Dendritic cell treated with granulocyte-macrophage colony-stimulating factor and Interleukin-4, amounts not matched to agents 40 ng/mL and 50 ng/mL, for 4 days (primary cell): ENCODE data around the gene FGF7.
"Not testable (repeated sequence)": the region's sequence is repeated elsewhere in the genome, so short reads cannot be mapped to it uniquely, and the experiment has no call there.

Experiments used
- H3K27ac Mint-ChIP-seq: one replicate; pipeline ENCODE4 v1.8.0; 2022; ENCODE audit warnings: mild to moderate bottlenecking, mixed read lengths
- H3K27me3 Mint-ChIP-seq: one replicate; pipeline ENCODE4 v1.8.0; 2022; ENCODE audit warnings: mild to moderate bottlenecking, mixed read lengths
- H3K36me3 Mint-ChIP-seq: one replicate; pipeline ENCODE4 v1.8.0; 2022; ENCODE audit warnings: low read depth, mixed read lengths
- H3K4me1 Mint-ChIP-seq: one replicate; pipeline ENCODE4 v1.8.0; 2022; ENCODE audit warnings: low read depth, mixed read lengths
- H3K4me3 Mint-ChIP-seq: one replicate; pipeline ENCODE4 v1.8.0; 2022; ENCODE audit warnings: mild to moderate bottlenecking, moderate library complexity, mixed read lengths
- H3K9me3 Mint-ChIP-seq: one replicate; pipeline ENCODE4 v1.8.0; 2022; ENCODE audit warnings: mixed read lengths
- intact Hi-C: fragments of 100-400 bp; cut with micrococcal nuclease; formaldehyde crosslinking; loops from one replicate; pipeline ENCODE4 v1.15.0; 2022

FGF7 gene

GRCh38 chr15:49423021-49423420 lies at the start of gene FGF7:
Gene FGF7, plus strand, starts transcription at chr15:49423242. Its CDS starts 1,056 bp downstream, at chr15:49424298.
- H3K27ac Mint-ChIP-seq: no peak within 1 kb of the TSS
- intact Hi-C loops: loop anchor here (2.0 to 5.0 kb wide), 3 partner anchors 188 to 561 kb away; partner anchors contain the start of gene SECISBP2L
- no peaks in the 10 kb centered on the region for H3K36me3 Mint-ChIP-seq
- H3K27me3 Mint-ChIP-seq: no peaks in the 10 kb centered on the region
- H3K9me3 Mint-ChIP-seq: peaks cover 8% of the 10 kb centered on the region
- H3K4me1 Mint-ChIP-seq: no peaks in the 10 kb centered on the region
- H3K4me3 Mint-ChIP-seq: no peak within 1 kb of the TSS

GRCh38 chr15:49379996-49380395 lies 43.0 kb upstream of the FGF7 start:
- no peaks in the 10 kb centered on the region for H3K27me3 Mint-ChIP-seq
- no peak overlapping the region for H3K27ac Mint-ChIP-seq
- H3K4me3 Mint-ChIP-seq: no peak overlapping the region
- H3K4me1 Mint-ChIP-seq: no peaks in the 10 kb centered on the region
- no peaks in the 10 kb centered on the region for H3K9me3 Mint-ChIP-seq
- intact Hi-C loops: no loop called here
- no peaks in the 10 kb centered on the region for H3K36me3 Mint-ChIP-seq

GRCh38 chr15:49380912-49381311 lies 42.1 kb upstream of the FGF7 start:
- Mint-ChIP-seq H3K36me3 (no peaks in the 10 kb centered on the region), H3K9me3 (no peaks in the 10 kb centered on the region), H3K27me3 (no peaks in the 10 kb centered on the region), H3K4me1 (no peaks in the 10 kb centered on the region), H3K27ac (no peak overlapping the region), H3K4me3 (no peak overlapping the region)
- intact Hi-C loops: no loop called here

- no peaks in the 10 kb centered on the region for H3K4me1 Mint-ChIP-seq
- intact Hi-C loops: no loop called here
- H3K36me3 Mint-ChIP-seq: no peaks in the 10 kb centered on the region
- H3K4me3 Mint-ChIP-seq: no peak overlapping the region
- H3K27me3 Mint-ChIP-seq: no peaks in the 10 kb centered on the region
- no peaks in the 10 kb centered on the region for H3K9me3 Mint-ChIP-seq
- H3K27ac Mint-ChIP-seq: no peak overlapping the region
These were observed 40.6 kb upstream of the FGF7 start for GRCh38 chr15:49382394-49382793.

- Mint-ChIP-seq H3K4me1 (no peaks in the 10 kb centered on the region), H3K27ac (no peak overlapping the region), H3K9me3 (no peaks in the 10 kb centered on the region), H3K4me3 (no peak overlapping the region), H3K27me3 (no peaks in the 10 kb centered on the region), H3K36me3 (no peaks in the 10 kb centered on the region)
- intact Hi-C loops: no loop called here
These were observed 39.8 kb upstream of the FGF7 start for GRCh38 chr15:49383266-49383665.

GRCh38 chr15:49387471-49387870 lies 35.6 kb upstream of the FGF7 start:
- H3K4me1 Mint-ChIP-seq: no peaks in the 10 kb centered on the region
- intact Hi-C loops: no loop called here
- H3K9me3 Mint-ChIP-seq: no peaks in the 10 kb centered on the region
- H3K27ac Mint-ChIP-seq: no peak overlapping the region
- no peaks in the 10 kb centered on the region for H3K36me3 Mint-ChIP-seq
- H3K27me3 Mint-ChIP-seq: no peaks in the 10 kb centered on the region
- no peak overlapping the region for H3K4me3 Mint-ChIP-seq

- H3K27ac Mint-ChIP-seq, intact Hi-C loops, H3K9me3 Mint-ChIP-seq, H3K4me3 Mint-ChIP-seq, H3K27me3 Mint-ChIP-seq, H3K4me1 Mint-ChIP-seq, H3K36me3 Mint-ChIP-seq: not testable (repeated sequence)
These were observed 20.3 kb upstream of the FGF7 start for GRCh38 chr15:49402515-49403296.

- Mint-ChIP-seq H3K27me3 (no peaks in the 10 kb centered on the region), H3K36me3 (no peaks in the 10 kb centered on the region), H3K4me1 (no peaks in the 10 kb centered on the region), H3K4me3 (no peak overlapping the region), H3K27ac (no peak overlapping the region), H3K9me3 (no peaks in the 10 kb centered on the region)
- intact Hi-C loops: no loop called here
These were observed 16.5 kb upstream of the FGF7 start for GRCh38 chr15:49406352-49407118.

GRCh38 chr15:49410641-49411040 lies 12.4 kb upstream of the FGF7 start:
- intact Hi-C loops: no loop called here
- H3K27ac Mint-ChIP-seq: no peak overlapping the region
- H3K4me3 Mint-ChIP-seq: no peak overlapping the region
- H3K4me1 Mint-ChIP-seq: no peaks in the 10 kb centered on the region
- peaks cover 10% of the 10 kb centered on the region for H3K9me3 Mint-ChIP-seq
- H3K36me3 Mint-ChIP-seq: no peaks in the 10 kb centered on the region
- no peaks in the 10 kb centered on the region for H3K27me3 Mint-ChIP-seq

GRCh38 chr15:49412797-49413196 lies 10.2 kb upstream of the FGF7 start:
- intact Hi-C loops: no loop called here
- no peak overlapping the region for H3K4me3 Mint-ChIP-seq
- no peaks in the 10 kb centered on the region for H3K36me3 Mint-ChIP-seq
- H3K27ac Mint-ChIP-seq: no peak overlapping the region
- peaks cover 10% of the 10 kb centered on the region for H3K9me3 Mint-ChIP-seq
- H3K4me1 Mint-ChIP-seq: no peaks in the 10 kb centered on the region
- no peaks in the 10 kb centered on the region for H3K27me3 Mint-ChIP-seq

GRCh38 chr15:49415149-49415548 lies 7.9 kb upstream of the FGF7 start:
- H3K4me3 Mint-ChIP-seq: no peak overlapping the region
- no peaks in the 10 kb centered on the region for H3K36me3 Mint-ChIP-seq
- intact Hi-C loops: no loop called here
- no peaks in the 10 kb centered on the region for H3K4me1 Mint-ChIP-seq
- H3K27me3 Mint-ChIP-seq: no peaks in the 10 kb centered on the region
- no peak overlapping the region for H3K27ac Mint-ChIP-seq
- peaks cover 10% of the 10 kb centered on the region for H3K9me3 Mint-ChIP-seq

GRCh38 chr15:49415638-49416037 lies 7.4 kb upstream of the FGF7 start:
- Mint-ChIP-seq H3K27ac (no peak overlapping the region), H3K9me3 (peaks cover 10% of the 10 kb centered on the region), H3K36me3 (no peaks in the 10 kb centered on the region), H3K4me3 (no peak overlapping the region), H3K4me1 (no peaks in the 10 kb centered on the region), H3K27me3 (no peaks in the 10 kb centered on the region)
- intact Hi-C loops: no loop called here

- H3K27ac Mint-ChIP-seq: no peak overlapping the region
- peaks cover 8% of the 10 kb centered on the region for H3K9me3 Mint-ChIP-seq
- no peaks in the 10 kb centered on the region for H3K27me3 Mint-ChIP-seq
- no peak overlapping the region for H3K4me3 Mint-ChIP-seq
- no peaks in the 10 kb centered on the region for H3K4me1 Mint-ChIP-seq
- H3K36me3 Mint-ChIP-seq: no peaks in the 10 kb centered on the region
- intact Hi-C loops: no loop called here
These were observed 4.2 kb upstream of the FGF7 start for GRCh38 chr15:49418811-49419210.

- Mint-ChIP-seq H3K4me1 (no peaks in the 10 kb centered on the region), H3K27ac (no peak overlapping the region), H3K27me3 (no peaks in the 10 kb centered on the region), H3K9me3 (peaks cover 8% of the 10 kb centered on the region), H3K36me3 (no peaks in the 10 kb centered on the region), H3K4me3 (no peak overlapping the region)
- intact Hi-C loops: loop anchor here (2.0 to 5.0 kb wide), 3 partner anchors 187 to 560 kb away; partner anchors contain the start of gene SECISBP2L
These were observed 1.1 kb upstream of the FGF7 start for GRCh38 chr15:49421991-49422390.
